ENCODE results near the gene TGM1. TPM values are rescaled to one million over a fixed set of nuclear protein-coding genes. Genes with fewer than 3 reads are reported as not detected.

TGM1 gene
- total RNA-seq, 6 donors from 2014 or later, result 9.1 to 29.2 (median 11.1) TPM

- ATAC-seq (ENCODE audit: low FRiP score in 2 of 2) (no peak), DNase-seq (no peak)
- TF ChIP-seq CTCF (IDR thresholded peaks at IDR 0.05) (no peak), POLR2A (IDR thresholded peaks at IDR 0.05) (no peak), POLR2AphosphoS5 (IDR thresholded peaks at IDR 0.05) (no peak), EP300 (IDR thresholded peaks at IDR 0.05) (no peak)
- Histone ChIP-seq H3K27ac (no peak overlapping the region), H3K4me3 (no peak overlapping the region), H3K4me1 (peaks cover 0 to 12% (median 5%) of the 10 kb centered on the region in 4 donors), H3K27me3 (no peaks in the 10 kb centered on the region), H3K36me3 (peaks cover 0 to 4% (median 3%) of the 10 kb centered on the region in 4 donors), H3K9me3 (no peaks in the 10 kb centered on the region)
- WGBS, 2 donors, result 75 to 87% methylated on average over 11 of the region's 11 CpGs
Measured at GRCh38 chr14:24284501-24285035, 21.6 kb upstream of the TGM1 start.

- ATAC-seq (ENCODE audit: low FRiP score in 2 of 2) (no peak), DNase-seq (no peak)
- no peak overlapping the region for H3K4me3 ChIP-seq
- no peaks in the 10 kb centered on the region for H3K36me3 ChIP-seq
- no peaks in the 10 kb centered on the region for H3K27me3 ChIP-seq
- H3K9me3 ChIP-seq, result no peaks in the 10 kb centered on the region
- peaks cover 3 to 18% (median 7%) of the 10 kb centered on the region in 4 donors for H3K4me1 ChIP-seq
- no peak overlapping the region for H3K27ac ChIP-seq
- 86 to 90% methylated on average over 5 of the region's 5 CpGs for WGBS, 2 donors
- no peak for TF ChIP-seq POLR2A (IDR thresholded peaks at IDR 0.05)
- no peak for TF ChIP-seq EP300 (IDR thresholded peaks at IDR 0.05)
- TF ChIP-seq POLR2AphosphoS5 (IDR thresholded peaks at IDR 0.05), result no peak
- TF ChIP-seq CTCF (IDR thresholded peaks at IDR 0.05), result no peak
Measured at GRCh38 chr14:24283796-24284460, 21.0 kb upstream of the TGM1 start.

GRCh38 chr14:24282736-24283135 lies 19.8 kb upstream of the TGM1 start:
- DNase-seq, result no peak

GRCh38 chr14:24281636-24282035 lies 18.7 kb upstream of the TGM1 start:
- Histone ChIP-seq H3K36me3 (no peaks in the 10 kb centered on the region), H3K4me3 (no peak overlapping the region), H3K27me3 (no peaks in the 10 kb centered on the region), H3K4me1 (peaks cover 8 to 27% (median 16%) of the 10 kb centered on the region in 4 donors), H3K9me3 (no peaks in the 10 kb centered on the region), H3K27ac (peak overlapping the region in 1 of 4 donors; percentile 30)
- 88 to 90% methylated on average over 7 of the region's 7 CpGs for WGBS, 2 donors
- ATAC-seq (ENCODE audit: low FRiP score in 2 of 2) (peak in 1 of 2 donors; percentile 51), DNase-seq (no peak)
- TF ChIP-seq POLR2A (IDR thresholded peaks at IDR 0.05) (no peak), POLR2AphosphoS5 (IDR thresholded peaks at IDR 0.05) (no peak), CTCF (IDR thresholded peaks at IDR 0.05) (no peak), EP300 (IDR thresholded peaks at IDR 0.05) (no peak)

More at GRCh38 chr14:24282736-24283135, 19.8 kb upstream of the TGM1 start:
- ATAC-seq (ENCODE audit: low FRiP score in 2 of 2), result no peak
- peaks cover 8 to 27% (median 10%) of the 10 kb centered on the region in 4 donors for H3K4me1 ChIP-seq
- no peak overlapping the region for H3K27ac ChIP-seq
- H3K9me3 ChIP-seq, result no peaks in the 10 kb centered on the region
- H3K27me3 ChIP-seq, result no peaks in the 10 kb centered on the region
- 86 to 87% methylated on average over 2 to 3 of the region's 3 CpGs for WGBS, 2 donors
- H3K4me3 ChIP-seq, result no peak overlapping the region
- H3K36me3 ChIP-seq, result no peaks in the 10 kb centered on the region
- no peak for TF ChIP-seq EP300 (IDR thresholded peaks at IDR 0.05)
- TF ChIP-seq POLR2AphosphoS5 (IDR thresholded peaks at IDR 0.05), result no peak

- no peak overlapping the region for H3K27ac ChIP-seq
- DNase-seq, result no peak
- H3K36me3 ChIP-seq, result no peaks in the 10 kb centered on the region
- H3K27me3 ChIP-seq, result no peaks in the 10 kb centered on the region
- peaks cover 8 to 27% (median 21%) of the 10 kb centered on the region in 4 donors for H3K4me1 ChIP-seq
- H3K9me3 ChIP-seq, result no peaks in the 10 kb centered on the region
- H3K4me3 ChIP-seq, result no peak overlapping the region
- WGBS, 2 donors, result 88 to 93% methylated on average over 5 to 6 of the region's 6 CpGs
- ATAC-seq (ENCODE audit: low FRiP score in 2 of 2), result peak in 1 of 2 donors; percentile 38
- no peak for TF ChIP-seq EP300 (IDR thresholded peaks at IDR 0.05)
- no peak for TF ChIP-seq CTCF (IDR thresholded peaks at IDR 0.05)
- TF ChIP-seq POLR2AphosphoS5 (IDR thresholded peaks at IDR 0.05), result no peak
Measured at GRCh38 chr14:24280797-24281460, 18.0 kb upstream of the TGM1 start.
